Psoas muscle (tissue), 8 donors: ENCODE results near the gene PRSS12. TPM values are rescaled to one million over a fixed set of nuclear protein-coding genes. Genes with fewer than 3 reads are reported as not detected.
"Not testable (repeated sequence)": the region's sequence is repeated elsewhere in the genome, so short reads cannot be mapped to it uniquely, and the experiment has no call there.

ENCODE experiments used
- ATAC-seq, 4 donors: fragments of 200-7000 bp; cut with Tn5 transposase; one replicate each; pipeline ENCODE4 v1.9.1; 2020; ENCODE audit warnings: moderate library complexity in 3 of 4, mild to moderate bottlenecking in 2 of 4
- DNase-seq, 2 donors: peaks; one replicate each; pipeline ENCODE4 v3.0.0-alpha.2; 2020
- H3K27ac ChIP-seq: fragments of 200-600 bp; one replicate; pipeline ENCODE4 v1.8.0; 2022
- H3K27me3 ChIP-seq, 3 donors: fragments of 200-600 bp in 1 of 3; one replicate each; pipeline versions ENCODE4 v1.6.1 to v1.8.0; 2013 to 2022; ENCODE audit warnings: low read length in 2 of 3, mild to moderate bottlenecking in 2 of 3, moderate library complexity in 1 of 3; ENCODE audit not compliant: insufficient read depth in 3 of 3
- H3K36me3 ChIP-seq, 2 donors: fragments of 200-600 bp in 1 of 2; one replicate each; pipeline versions ENCODE4 v1.6.1 to v1.8.0; 2013 to 2022; ENCODE audit warnings: low read depth in 1 of 2, mild to moderate bottlenecking in 1 of 2, moderate library complexity in 1 of 2; ENCODE audit not compliant: insufficient read depth in 1 of 2
- H3K4me1 ChIP-seq: fragments of 200-600 bp; one replicate; pipeline ENCODE4 v1.8.0; 2022
- H3K4me3 ChIP-seq: fragments of 200-600 bp; one replicate; pipeline ENCODE4 v1.8.0; 2022; ENCODE audit warnings: mild to moderate bottlenecking
- H3K9me3 ChIP-seq: fragments of 200-600 bp; one replicate; pipeline ENCODE4 v1.8.0; 2022
- WGBS, 3 donors: extraction: QIAGEN DNeasy Blood & Tissue Kit; methylation state at CpG; one replicate each; pipeline versions ENCODE4 v1.1.6 to v1.1.7; 2013; 5-methylcytosine and 5-hydroxymethylcytosine counted together
- intact Hi-C, 2 donors: fragments of 100-400 bp; cut with DNase I; formaldehyde crosslinking; loops; one replicate each; pipeline versions ENCODE4 v1.11.0 to v1.14.2; 2022
- long read RNA-seq, 2 donors: library from polyadenylated mRNA; unstranded; transcript quantifications; one replicate each; pipeline ENCODE4 v2.0.0, GENCODE V29; 2021
- polyA plus RNA-seq, 3 donors: library from polyadenylated mRNA; stranded (reverse); fragments of 200-250 nt; gene quantifications; one replicate each; pipeline ENCODE4 v1.2.3, GENCODE V29; 2013
- total RNA-seq, 4 donors: library from RNA; stranded (reverse); fragmentation: NEBNext Ultra II Directional in 2 of 4; extraction: Animal tissue kit (Norgen Biotek cat#: 25700) in 2 of 4; gene quantifications; one replicate each; pipeline versions ENCODE4 v1.2.1 to v1.2.4, GENCODE V29; 2021 to 2023
- TF ChIP-seq, protein P1 (sequence below): fragments of 200-600 bp; IDR thresholded peaks from one replicate; pipeline ENCODE4 v1.8.0; 2022; ENCODE audit warnings: antibody characterized with exemption
- donor health status: healthy with polysubstance abuse.
- donor health status: DM: no; HTN: no; CAD: no; lungs with moderate emphysema.
- donor health status: Bipolar disorder and iron deficiency.
- donor health status: healthy.
- donor health status: DM: yes; HTN: yes; CAD: no.
- donor health status: DM: no; HTN: no; CAD: no.
- donor health status: DM: no; HTN: no; CAD: no.
- donor health status: DM: yes; HTN: yes; CAD: no.

The PRSS12 gene, protein sequence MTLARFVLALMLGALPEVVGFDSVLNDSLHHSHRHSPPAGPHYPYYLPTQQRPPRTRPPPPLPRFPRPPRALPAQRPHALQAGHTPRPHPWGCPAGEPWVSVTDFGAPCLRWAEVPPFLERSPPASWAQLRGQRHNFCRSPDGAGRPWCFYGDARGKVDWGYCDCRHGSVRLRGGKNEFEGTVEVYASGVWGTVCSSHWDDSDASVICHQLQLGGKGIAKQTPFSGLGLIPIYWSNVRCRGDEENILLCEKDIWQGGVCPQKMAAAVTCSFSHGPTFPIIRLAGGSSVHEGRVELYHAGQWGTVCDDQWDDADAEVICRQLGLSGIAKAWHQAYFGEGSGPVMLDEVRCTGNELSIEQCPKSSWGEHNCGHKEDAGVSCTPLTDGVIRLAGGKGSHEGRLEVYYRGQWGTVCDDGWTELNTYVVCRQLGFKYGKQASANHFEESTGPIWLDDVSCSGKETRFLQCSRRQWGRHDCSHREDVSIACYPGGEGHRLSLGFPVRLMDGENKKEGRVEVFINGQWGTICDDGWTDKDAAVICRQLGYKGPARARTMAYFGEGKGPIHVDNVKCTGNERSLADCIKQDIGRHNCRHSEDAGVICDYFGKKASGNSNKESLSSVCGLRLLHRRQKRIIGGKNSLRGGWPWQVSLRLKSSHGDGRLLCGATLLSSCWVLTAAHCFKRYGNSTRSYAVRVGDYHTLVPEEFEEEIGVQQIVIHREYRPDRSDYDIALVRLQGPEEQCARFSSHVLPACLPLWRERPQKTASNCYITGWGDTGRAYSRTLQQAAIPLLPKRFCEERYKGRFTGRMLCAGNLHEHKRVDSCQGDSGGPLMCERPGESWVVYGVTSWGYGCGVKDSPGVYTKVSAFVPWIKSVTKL
- total RNA-seq, result under 1 TPM; 0.06 to 0.49 (median 0.18) TPM
- polyA plus RNA-seq, result under 1 TPM in 2 of 3 donors, not detected in 1; 0.01 to 0.03 TPM
- long read RNA-seq, donor 1, result 0 reads
- long read RNA-seq, donor 2, result 0 reads

DNA sequence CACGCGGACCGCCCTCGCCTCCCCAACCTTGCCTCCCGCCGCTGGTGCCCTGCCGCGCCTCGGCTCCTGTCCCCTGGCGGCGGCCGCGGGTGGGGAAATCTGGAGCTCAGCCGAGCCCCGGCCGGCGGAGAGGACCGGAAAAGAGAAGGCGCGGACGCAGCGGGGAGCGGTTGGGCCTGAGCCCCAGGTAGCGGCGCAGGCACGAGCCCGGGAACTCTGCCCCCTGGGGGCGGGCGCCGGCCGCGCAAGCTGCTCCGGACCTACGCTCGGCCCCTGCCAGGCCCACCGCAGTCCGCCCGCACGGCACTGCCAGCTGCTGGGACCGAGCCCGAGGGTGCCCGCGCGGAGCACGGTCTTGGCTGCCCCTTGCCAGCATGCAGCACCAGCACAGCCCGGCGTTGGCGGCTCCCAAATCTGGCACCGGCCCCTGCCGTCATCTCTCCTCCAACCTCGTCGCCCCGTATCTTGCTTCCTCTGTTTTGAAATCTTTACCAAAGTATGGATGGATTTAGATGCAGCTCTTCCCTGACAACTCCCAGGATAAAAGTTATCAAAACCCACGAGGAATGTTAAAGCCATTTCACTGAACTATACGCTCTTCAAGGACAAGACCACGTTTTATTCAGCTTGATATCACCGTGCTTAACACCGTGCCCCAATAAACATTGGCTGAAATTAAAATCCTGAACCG is at the start of gene PRSS12:
TSS of gene PRSS12 (minus strand) at position 161 of the 691 bp plus-strand sequence. CDS start 283 bp downstream, outside the sequence.
- H3K4me1 ChIP-seq, result no peaks in the 10 kb centered on the region
- H3K9me3 ChIP-seq, result no peaks in the 10 kb centered on the region
- intact Hi-C loops, result loop anchor here in 1 of 2 donors (1.0 to 5.0 kb wide), 2 partner anchors 30 to 71 kb away; no protein-coding TSS in a partner anchor
- TF ChIP-seq, protein P1, sequence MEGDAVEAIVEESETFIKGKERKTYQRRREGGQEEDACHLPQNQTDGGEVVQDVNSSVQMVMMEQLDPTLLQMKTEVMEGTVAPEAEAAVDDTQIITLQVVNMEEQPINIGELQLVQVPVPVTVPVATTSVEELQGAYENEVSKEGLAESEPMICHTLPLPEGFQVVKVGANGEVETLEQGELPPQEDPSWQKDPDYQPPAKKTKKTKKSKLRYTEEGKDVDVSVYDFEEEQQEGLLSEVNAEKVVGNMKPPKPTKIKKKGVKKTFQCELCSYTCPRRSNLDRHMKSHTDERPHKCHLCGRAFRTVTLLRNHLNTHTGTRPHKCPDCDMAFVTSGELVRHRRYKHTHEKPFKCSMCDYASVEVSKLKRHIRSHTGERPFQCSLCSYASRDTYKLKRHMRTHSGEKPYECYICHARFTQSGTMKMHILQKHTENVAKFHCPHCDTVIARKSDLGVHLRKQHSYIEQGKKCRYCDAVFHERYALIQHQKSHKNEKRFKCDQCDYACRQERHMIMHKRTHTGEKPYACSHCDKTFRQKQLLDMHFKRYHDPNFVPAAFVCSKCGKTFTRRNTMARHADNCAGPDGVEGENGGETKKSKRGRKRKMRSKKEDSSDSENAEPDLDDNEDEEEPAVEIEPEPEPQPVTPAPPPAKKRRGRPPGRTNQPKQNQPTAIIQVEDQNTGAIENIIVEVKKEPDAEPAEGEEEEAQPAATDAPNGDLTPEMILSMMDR, result peak; percentile 56
- no peak within 1 kb of the TSS for H3K27ac ChIP-seq
- peak; percentile 82 to 92 (median 86) for ATAC-seq
- WGBS, 3 donors, result 0 to 1% (median 1%) methylated on average over 37 to 59 of the region's 59 CpGs
- peaks cover 0 to 63% (median 15%) of the 10 kb centered on the region in 3 donors for H3K27me3 ChIP-seq
- H3K4me3 ChIP-seq, result peak within 1 kb of the TSS; percentile 62
- no peaks in the 10 kb centered on the region for H3K36me3 ChIP-seq
- peak; percentile 60 to 72 for DNase-seq

DNA sequence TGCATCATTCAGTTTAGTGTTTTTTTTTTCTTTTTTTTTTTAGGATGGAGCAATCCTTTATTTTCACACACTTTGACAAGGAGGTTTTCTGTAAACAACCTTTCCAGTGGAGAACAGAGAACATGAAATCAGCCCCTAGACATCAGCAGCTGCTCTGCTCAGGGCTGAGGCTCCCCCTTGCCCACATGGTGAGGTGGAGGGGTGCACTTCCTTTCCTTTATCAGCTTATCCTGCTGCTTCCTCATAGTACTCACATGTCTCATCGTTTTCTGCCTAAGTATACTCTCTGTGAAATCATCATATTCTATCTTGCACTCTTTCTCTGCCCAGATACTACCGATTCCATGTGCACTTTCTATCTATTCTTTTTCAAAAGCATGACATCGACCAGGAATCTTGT is 47.6 kb upstream of the PRSS12 start:
- TF ChIP-seq, protein P1, result no peak
- DNase-seq (no peak), ATAC-seq (no peak)
- Histone ChIP-seq H3K4me3 (no peak overlapping the region), H3K4me1 (no peaks in the 10 kb centered on the region), H3K27me3 (no peaks in the 10 kb centered on the region), H3K36me3 (no peaks in the 10 kb centered on the region), H3K9me3 (no peaks in the 10 kb centered on the region), H3K27ac (no peak overlapping the region)
- WGBS, 3 donors, result 65 to 70% (median 69%) methylated on average over 3 of the region's 3 CpGs
- intact Hi-C loops, result no loop called here

DNA sequence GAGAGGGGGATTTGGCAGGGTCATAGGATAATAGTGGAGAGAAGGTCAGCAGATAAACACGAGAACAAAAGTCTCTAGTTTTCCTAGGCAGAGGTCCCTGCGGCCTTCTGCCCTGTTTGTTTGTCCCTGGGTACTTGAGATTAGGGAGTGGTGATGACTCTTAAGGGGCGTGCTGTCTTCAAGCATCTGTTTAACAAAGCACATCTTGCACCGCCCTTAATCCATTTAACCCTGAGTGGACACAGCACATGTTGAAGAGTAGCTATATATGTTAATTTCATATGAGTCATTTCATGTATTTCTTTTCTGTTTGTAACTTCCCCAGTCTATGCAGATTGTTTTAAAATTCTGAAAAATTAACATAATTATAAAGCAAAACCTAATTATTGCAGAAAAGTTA is 47.1 kb upstream of the PRSS12 start:
- H3K4me3 ChIP-seq, ATAC-seq, intact Hi-C loops, DNase-seq, H3K36me3 ChIP-seq, H3K27ac ChIP-seq, H3K27me3 ChIP-seq, H3K4me1 ChIP-seq, H3K9me3 ChIP-seq: not testable (repeated sequence)
- 37 to 44% (median 43%) methylated on average over 4 of the region's 4 CpGs for WGBS, 3 donors

DNA sequence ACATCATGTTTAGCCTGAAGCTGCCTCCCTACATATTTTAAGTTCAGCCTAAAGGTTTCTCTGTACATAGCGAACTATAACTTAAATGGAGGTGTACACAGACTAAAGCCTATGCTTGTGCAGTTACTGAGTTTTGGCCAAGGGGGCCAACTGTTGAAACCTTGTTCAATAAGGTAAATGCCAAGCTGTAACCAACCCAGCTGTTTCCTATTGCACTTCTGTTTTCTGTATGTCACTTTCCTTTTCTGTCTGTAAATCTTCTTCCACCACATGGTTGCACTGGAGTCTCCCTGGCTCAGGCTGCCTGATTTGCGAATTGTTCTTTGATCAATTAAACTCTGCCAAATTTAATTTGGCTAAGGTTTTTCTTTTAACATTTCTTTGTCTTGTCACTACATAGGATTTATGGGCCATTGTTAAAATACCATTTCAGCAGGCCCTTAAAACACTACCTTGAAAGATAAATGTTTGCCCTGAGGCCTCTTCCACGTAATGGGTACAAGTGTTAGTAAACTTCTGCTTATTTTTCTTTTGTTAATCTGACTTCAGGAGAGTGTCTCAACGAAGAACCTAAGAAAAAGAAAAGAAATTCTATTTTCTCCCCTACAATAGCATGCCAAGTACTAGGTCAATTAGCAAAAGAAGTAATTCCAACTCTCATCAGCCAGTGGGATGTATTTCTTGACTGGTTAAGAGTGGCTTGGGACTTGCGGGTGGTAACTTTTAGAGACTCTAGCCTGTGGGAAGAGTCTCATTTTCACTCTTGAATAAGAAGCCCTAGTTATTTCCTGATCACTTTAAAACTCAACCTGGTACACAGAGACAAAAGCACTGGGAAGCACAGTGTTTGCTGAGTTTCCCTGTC is 45.7 kb upstream of the PRSS12 start:
- H3K4me3 ChIP-seq, result no peak overlapping the region
- no peaks in the 10 kb centered on the region for H3K9me3 ChIP-seq
- no peak overlapping the region for H3K27ac ChIP-seq
- ATAC-seq (no peak), DNase-seq (no peak)
- 66 to 72% (median 71%) methylated on average over 5 of the region's 5 CpGs for WGBS, 3 donors
- no peaks in the 10 kb centered on the region for H3K4me1 ChIP-seq
- H3K36me3 ChIP-seq, result no peaks in the 10 kb centered on the region
- intact Hi-C loops, result no loop called here
- TF ChIP-seq, protein P1, result no peak
- no peaks in the 10 kb centered on the region for H3K27me3 ChIP-seq
